Measurements from ENCODE around the gene PTAFR.

- TF ChIP-seq CTCF (IDR thresholded peaks at IDR 0.05) (no peak), POLR2A (IDR thresholded peaks at IDR 0.05) (no peak)
Observed at GRCh38 chr1:28173151-28173979, 3.1 kb downstream of the PTAFR start.
